ENCODE results near the gene GLP2R. TPM values are rescaled to one million over a fixed set of nuclear protein-coding genes. Genes with fewer than 3 reads are reported as not detected.

GLP2R gene
- total RNA-seq, 4 donors from 2014 or later: 3.9 to 7.5 (median 5.9) TPM

DNA sequence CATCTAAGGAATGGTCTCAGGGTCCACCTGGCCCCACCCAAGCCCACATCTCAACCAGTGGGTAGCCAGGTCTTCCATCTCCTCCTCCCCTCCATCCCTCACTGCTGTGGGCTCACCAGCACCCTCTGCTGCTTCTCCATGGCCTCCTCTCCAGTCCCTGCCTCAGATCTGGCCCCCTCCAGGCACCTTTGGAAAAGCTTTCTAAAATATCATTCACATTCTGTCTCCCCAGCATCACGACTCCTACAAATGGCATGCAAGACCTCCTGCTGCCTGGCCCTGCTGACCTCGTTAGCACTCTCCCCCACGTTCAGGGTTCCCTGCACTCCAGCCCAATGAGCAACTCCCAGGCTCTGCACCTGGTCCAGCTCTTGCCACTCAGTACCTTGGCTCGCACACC, 13.7 kb downstream of the GLP2R start:
- TF ChIP-seq, protein P1, sequence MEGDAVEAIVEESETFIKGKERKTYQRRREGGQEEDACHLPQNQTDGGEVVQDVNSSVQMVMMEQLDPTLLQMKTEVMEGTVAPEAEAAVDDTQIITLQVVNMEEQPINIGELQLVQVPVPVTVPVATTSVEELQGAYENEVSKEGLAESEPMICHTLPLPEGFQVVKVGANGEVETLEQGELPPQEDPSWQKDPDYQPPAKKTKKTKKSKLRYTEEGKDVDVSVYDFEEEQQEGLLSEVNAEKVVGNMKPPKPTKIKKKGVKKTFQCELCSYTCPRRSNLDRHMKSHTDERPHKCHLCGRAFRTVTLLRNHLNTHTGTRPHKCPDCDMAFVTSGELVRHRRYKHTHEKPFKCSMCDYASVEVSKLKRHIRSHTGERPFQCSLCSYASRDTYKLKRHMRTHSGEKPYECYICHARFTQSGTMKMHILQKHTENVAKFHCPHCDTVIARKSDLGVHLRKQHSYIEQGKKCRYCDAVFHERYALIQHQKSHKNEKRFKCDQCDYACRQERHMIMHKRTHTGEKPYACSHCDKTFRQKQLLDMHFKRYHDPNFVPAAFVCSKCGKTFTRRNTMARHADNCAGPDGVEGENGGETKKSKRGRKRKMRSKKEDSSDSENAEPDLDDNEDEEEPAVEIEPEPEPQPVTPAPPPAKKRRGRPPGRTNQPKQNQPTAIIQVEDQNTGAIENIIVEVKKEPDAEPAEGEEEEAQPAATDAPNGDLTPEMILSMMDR (IDR thresholded peaks at IDR 0.05; ENCODE audit: low read depth): no peak

DNA sequence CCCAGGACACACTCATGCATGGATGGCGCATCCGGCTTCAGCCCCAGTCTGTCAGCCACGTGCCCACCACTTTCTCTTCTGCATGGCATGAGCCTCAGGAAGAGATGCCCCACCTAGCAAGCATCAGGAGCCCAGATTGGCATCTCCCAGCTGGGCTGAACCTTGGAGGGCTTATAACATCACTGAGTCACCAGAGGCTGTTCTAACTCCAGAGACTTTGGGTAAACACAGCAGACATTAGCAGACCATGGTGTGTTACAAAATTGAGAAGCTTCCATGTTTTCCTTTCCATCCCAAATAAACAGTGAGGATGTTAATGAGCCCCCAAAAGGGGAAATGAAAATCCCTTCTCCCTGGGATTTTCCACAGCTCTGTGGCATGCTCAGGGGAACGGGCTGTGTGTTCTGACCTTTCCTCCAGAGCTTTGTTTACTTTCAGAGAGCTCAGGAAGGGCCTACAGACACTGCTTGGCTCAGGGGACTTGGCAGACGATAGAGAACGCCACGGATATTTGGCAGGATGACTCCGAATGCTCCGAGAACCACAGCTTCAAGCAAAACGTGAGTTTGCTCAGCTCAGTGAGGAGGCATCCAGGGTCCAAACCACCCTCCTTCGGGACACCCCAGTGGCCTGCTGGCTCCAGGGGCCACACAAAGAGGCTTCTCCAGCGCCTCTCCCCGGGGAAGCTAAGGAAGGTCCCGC, 16.5 kb downstream of the GLP2R start:
- TF ChIP-seq, protein P1 (IDR thresholded peaks at IDR 0.05; ENCODE audit: low read depth): no peak

DNA sequence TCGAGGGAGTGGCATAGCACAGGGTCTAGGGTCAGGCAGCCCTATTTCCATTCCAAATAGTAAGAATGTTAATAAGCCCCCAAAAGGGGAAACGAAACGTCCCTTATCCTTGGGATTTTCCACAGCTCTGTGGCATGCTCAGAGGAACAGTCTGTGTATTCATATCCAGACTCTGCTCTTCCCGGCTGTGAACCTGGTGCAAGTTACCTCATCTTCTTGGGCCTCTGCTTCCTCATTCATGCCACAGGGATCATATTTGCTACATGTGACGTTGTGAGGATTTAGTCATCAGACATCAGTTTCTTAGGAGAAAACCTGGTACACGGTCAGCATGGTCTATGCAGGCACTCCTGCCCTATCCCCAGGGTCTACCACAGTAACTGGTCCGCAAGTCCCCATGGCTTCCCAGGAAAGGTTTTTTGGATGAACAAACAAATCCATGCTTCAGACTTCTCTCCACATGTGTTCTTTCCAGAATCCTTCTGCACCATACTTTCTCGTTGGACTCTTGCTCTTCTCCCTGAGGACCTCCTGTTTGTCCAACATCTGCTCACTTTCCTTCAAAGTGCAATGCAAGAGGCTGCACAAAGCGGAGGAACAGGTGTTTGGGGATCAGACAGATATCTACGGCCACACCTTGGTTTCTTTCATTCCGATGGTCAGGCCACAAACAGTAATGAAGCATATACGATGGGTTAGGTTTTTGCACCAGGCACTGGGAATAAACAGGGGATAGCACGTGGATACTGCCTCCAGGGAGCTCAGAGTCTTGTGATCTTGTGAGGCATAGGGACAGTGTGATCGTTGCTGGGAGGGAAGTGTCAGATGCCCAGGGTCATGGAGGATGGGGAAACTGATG, 17.7 kb downstream of the GLP2R start:
- TF ChIP-seq, protein P1 (IDR thresholded peaks at IDR 0.05; ENCODE audit: low read depth): no peak

DNA sequence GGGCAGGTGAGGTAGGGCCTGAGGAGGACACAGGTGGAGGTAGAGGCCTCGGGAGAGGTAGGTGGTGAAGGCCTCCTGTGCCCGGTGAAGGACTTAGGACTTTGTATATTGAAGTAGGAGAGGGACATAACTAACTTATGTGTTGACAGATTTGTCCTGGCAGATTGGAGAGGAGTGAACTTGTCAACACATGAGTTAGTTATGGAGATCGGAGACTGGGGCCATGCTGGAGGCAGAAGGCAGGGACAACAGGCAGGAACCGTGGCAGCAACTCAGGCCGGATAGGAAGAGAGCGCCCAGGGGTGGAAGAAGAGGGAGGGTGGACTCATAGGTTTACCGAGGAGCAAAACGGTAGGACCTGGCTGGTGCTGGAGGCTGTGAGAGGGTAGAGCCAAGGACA, 18.4 kb downstream of the GLP2R start:
- TF ChIP-seq, protein P1 (IDR thresholded peaks at IDR 0.05; ENCODE audit: low read depth): no peak

DNA sequence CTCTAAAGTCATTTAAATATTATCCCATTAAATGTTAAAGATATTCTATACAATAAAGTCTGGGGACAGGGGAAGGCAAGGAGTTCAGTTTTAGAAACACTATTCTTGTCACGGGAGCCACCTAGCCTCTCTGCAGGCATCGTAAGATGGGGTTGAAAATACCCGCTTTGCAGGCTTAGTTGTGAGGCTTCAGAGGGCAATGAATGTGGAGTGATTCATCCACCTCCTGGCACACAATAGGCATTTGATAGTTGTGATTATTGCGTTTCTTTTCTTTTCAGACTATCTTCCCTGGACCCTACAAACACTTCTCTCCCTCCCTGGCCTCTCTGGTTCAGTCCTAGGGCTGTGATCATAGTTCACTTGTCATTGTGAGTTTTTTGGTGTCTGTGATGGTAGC, 19.6 kb downstream of the GLP2R start:
- TF ChIP-seq, protein P1 (IDR thresholded peaks at IDR 0.05; ENCODE audit: low read depth): no peak

DNA sequence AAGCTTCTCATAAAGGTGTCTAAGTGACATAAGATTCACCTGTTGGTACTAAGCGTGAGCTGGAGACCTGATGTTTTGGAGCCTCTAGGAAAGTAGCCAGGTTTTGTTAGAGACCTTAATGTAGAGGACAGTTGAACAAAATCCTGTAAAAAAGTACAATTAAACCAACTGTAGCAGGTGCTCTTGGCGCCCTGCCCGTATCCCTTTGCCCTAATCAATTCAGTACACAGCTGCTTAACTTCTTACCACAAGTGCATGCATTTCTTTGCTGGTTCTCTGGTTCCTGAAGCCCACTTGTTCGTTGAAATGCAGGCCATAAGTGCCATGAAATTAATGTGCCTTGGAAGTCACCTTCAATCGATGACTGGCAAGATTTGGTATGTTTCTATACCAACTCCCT, 24.4 kb downstream of the GLP2R start:
- TF ChIP-seq, protein P1 (IDR thresholded peaks at IDR 0.05; ENCODE audit: low read depth): no peak

DNA sequence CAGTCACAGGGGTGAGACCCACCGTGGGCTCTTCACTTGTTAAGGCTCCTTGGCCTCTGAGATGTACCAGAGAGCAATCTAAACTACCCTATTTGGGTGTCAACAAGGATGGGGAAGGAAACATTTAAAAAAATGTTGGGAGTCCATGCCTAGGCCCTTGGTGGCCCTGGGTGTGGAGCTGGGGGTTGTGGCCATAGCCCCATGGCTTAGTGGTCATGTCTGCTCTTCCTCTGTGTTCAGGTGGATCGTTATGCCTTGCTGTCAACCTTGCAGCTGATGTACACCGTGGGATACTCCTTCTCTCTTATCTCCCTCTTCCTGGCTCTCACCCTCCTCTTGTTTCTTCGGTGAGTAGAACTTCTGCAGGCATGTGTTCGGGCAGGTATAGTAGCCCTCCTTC, 28.5 kb downstream of the GLP2R start:
- TF ChIP-seq, protein P1 (IDR thresholded peaks at IDR 0.05; ENCODE audit: low read depth): no peak
